Left lung (tissue), 10 donors: Measurements from ENCODE around the gene WASF3. TPM values are rescaled to one million over a fixed set of nuclear protein-coding genes. Genes with fewer than 3 reads are reported as not detected.

Experiments used
- ATAC-seq: fragments of 200-7000 bp; cut with Tn5 transposase; one replicate; pipeline ENCODE4 v1.9.1; 2020; ENCODE audit warnings: moderate library complexity
- DNase-seq, 4 donors: peaks; one replicate each; pipeline ENCODE4 v3.0.0-alpha.2; 2013 to 2020
- H3K27ac ChIP-seq, 2 donors: fragments of 200-600 bp; sonication (generic) in 1 of 2; one replicate each; pipeline versions ENCODE4 v1.5.0 to v1.8.0; 2020 to 2021
- H3K27me3 ChIP-seq, 2 donors: fragments of 200-600 bp; sonication (generic) in 1 of 2; one replicate each; pipeline versions ENCODE4 v1.5.0 to v1.8.0; 2020 to 2021
- H3K36me3 ChIP-seq, 2 donors: fragments of 200-600 bp; sonication (generic) in 1 of 2; one replicate each; pipeline versions ENCODE4 v1.5.0 to v1.8.0; 2020 to 2021
- H3K4me1 ChIP-seq, 2 donors: fragments of 200-600 bp; one replicate each; pipeline ENCODE4 v1.8.0; 2021
- H3K4me3 ChIP-seq, 2 donors: fragments of 200-600 bp; sonication (generic) in 1 of 2; one replicate each; pipeline versions ENCODE4 v1.5.0 to v1.8.0; 2020 to 2021; ENCODE audit warnings: mild to moderate bottlenecking in 1 of 2
- H3K9me3 ChIP-seq, 2 donors: fragments of 200-600 bp; sonication (generic) in 1 of 2; one replicate each; pipeline versions ENCODE4 v1.5.0 to v1.8.0; 2020 to 2021
- intact Hi-C, 2 donors: fragments of 100-400 bp; cut with DNase I; formaldehyde crosslinking; loops; one replicate each; pipeline versions ENCODE4 v1.11.2 to v1.14.2; 2022
- polyA plus RNA-seq, 6 donors: library from polyadenylated mRNA; unstranded; fragments of 120-200 nt; gene quantifications; one replicate each; pipeline ENCODE4 v1.2.1, GENCODE V29; 2013; ENCODE audit not compliant: insufficient read length in 6 of 6
- total RNA-seq, 2 donors: library from RNA; stranded (reverse); fragmentation: NEBNext Ultra II Directional; extraction: Animal tissue kit (Norgen Biotek cat#: 25700); gene quantifications; one replicate each; pipeline ENCODE4 v1.2.1, GENCODE V29; 2021
- TF ChIP-seq, protein P1 (sequence below), 2 donors: fragments of 200-600 bp; sonication (generic) in 1 of 2; IDR thresholded peaks; one replicate each; pipeline versions ENCODE4 v1.5.0 to v1.8.0; 2021; ENCODE audit warnings: antibody characterized with exemption in 2 of 2
- donor health status: DM: no; HTN: yes; CAD: no.
- donor health status: DM: no; HTN: no; CAD: no.

Gene WASF3
- total and polyA plus RNA-seq, 8 donors, result 10.9 to 24.5 (median 21.2) TPM

DNA sequence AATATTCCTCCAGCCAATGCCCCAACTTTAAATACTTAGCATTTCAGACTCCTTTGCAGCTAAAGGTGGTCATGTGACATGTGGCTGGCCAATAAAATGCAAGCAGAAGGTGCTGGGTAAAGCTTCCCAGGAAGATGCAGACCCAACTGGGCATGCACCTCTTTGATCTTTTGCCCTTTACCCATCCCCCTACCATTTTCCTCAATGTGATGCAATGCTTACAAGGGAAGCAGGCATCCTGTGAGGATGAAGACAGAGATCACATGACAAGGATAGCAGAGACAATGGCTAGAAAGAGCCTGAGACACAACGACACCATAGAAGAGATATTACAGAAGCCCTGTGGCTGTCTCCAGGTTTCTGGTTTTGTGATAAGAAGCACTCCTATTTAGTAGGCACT, 2.1 kb upstream of the WASF3 start:
- DNase-seq (no peak), ATAC-seq (no peak)
- Histone ChIP-seq H3K4me3 (no peak overlapping the region), H3K27me3 (peaks cover 6 to 74% of the 10 kb centered on the region in 2 donors), H3K9me3 (no peaks in the 10 kb centered on the region), H3K4me1 (peaks cover 0 to 6% of the 10 kb centered on the region in 2 donors), H3K36me3 (no peaks in the 10 kb centered on the region), H3K27ac (no peak overlapping the region)
- TF ChIP-seq, protein P1, sequence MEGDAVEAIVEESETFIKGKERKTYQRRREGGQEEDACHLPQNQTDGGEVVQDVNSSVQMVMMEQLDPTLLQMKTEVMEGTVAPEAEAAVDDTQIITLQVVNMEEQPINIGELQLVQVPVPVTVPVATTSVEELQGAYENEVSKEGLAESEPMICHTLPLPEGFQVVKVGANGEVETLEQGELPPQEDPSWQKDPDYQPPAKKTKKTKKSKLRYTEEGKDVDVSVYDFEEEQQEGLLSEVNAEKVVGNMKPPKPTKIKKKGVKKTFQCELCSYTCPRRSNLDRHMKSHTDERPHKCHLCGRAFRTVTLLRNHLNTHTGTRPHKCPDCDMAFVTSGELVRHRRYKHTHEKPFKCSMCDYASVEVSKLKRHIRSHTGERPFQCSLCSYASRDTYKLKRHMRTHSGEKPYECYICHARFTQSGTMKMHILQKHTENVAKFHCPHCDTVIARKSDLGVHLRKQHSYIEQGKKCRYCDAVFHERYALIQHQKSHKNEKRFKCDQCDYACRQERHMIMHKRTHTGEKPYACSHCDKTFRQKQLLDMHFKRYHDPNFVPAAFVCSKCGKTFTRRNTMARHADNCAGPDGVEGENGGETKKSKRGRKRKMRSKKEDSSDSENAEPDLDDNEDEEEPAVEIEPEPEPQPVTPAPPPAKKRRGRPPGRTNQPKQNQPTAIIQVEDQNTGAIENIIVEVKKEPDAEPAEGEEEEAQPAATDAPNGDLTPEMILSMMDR (IDR thresholded peaks at IDR 0.05), result no peak
- intact Hi-C loops, result no loop called here

DNA sequence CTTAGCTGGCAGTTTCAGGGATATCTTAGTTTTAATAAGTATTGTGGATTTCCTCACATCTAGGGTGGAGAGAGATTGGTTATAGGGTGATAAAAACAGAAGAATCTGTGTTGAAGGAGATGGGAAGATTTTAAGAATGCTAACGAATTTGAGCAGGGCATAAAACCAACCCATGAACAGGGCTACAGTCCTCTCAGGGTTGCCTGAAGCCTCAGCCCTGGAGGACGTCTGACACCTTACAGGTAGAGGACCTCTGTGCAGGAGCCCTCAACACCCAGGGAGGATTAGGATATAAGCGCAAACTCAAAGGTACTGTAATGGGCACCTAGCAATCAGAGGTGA, 461 bp upstream of the WASF3 start:
- DNase-seq (no peak), ATAC-seq (peak; percentile 47)
- Histone ChIP-seq H3K4me1 (peaks cover 6 to 9% of the 10 kb centered on the region in 2 donors), H3K4me3 (peak overlapping the region in 1 of 2 donors; percentile 55), H3K27ac (no peak overlapping the region), H3K36me3 (no peaks in the 10 kb centered on the region), H3K27me3 (peaks cover 6 to 73% of the 10 kb centered on the region in 2 donors), H3K9me3 (no peaks in the 10 kb centered on the region)
- TF ChIP-seq, protein P1 (IDR thresholded peaks at IDR 0.05), result no peak
- intact Hi-C loops, result no loop called here

- TF ChIP-seq, protein P1 (IDR thresholded peaks at IDR 0.05), result no peak
- Histone ChIP-seq H3K9me3 (no peaks in the 10 kb centered on the region), H3K4me1 (peaks cover 6 to 9% of the 10 kb centered on the region in 2 donors), H3K27ac (peak overlapping the region in 1 of 2 donors; percentile 19), H3K36me3 (no peaks in the 10 kb centered on the region), H3K27me3 (peaks cover 6 to 68% of the 10 kb centered on the region in 2 donors), H3K4me3 (peak overlapping the region; percentile 54 to 55)
- ATAC-seq (no peak), DNase-seq (peak in 1 of 4 donors; percentile 69)
- intact Hi-C loops, result no loop called here
These were observed 757 bp downstream of the WASF3 start for GRCh38 chr13:26558074-26558805.

GRCh38 chr13:26558987-26559386, 1.5 kb downstream of the WASF3 start:
- H3K4me3 ChIP-seq, result no peak overlapping the region
- TF ChIP-seq, protein P1 (IDR thresholded peaks at IDR 0.05), result no peak
- H3K27ac ChIP-seq, result no peak overlapping the region
- peaks cover 6 to 9% of the 10 kb centered on the region in 2 donors for H3K4me1 ChIP-seq
- H3K27me3 ChIP-seq, result peaks cover 6 to 64% of the 10 kb centered on the region in 2 donors
- intact Hi-C loops, result no loop called here
- H3K9me3 ChIP-seq, result no peaks in the 10 kb centered on the region
- no peak for DNase-seq
- no peak for ATAC-seq
- H3K36me3 ChIP-seq, result no peaks in the 10 kb centered on the region

GRCh38 chr13:26560456-26560855, 3.0 kb downstream of the WASF3 start:
- ATAC-seq, result no peak
- Histone ChIP-seq H3K4me3 (no peak overlapping the region), H3K36me3 (no peaks in the 10 kb centered on the region), H3K4me1 (peaks cover 6 to 9% of the 10 kb centered on the region in 2 donors), H3K27me3 (peaks cover 6 to 59% of the 10 kb centered on the region in 2 donors), H3K9me3 (no peaks in the 10 kb centered on the region), H3K27ac (no peak overlapping the region)
- TF ChIP-seq, protein P1 (IDR thresholded peaks at IDR 0.05), result no peak
- no peak for DNase-seq
- intact Hi-C loops, result no loop called here
